Activated naive CD4-positive, alpha-beta T cell treated with anti-CD3 and anti-CD28 coated beads for 36 hours (primary cell): ENCODE data around the gene TOB2. TPM values are rescaled to one million over a fixed set of nuclear protein-coding genes. Genes with fewer than 3 reads are reported as not detected.

Experiments used
- CTCF ChIA-PET: fragments of 350-600 bp; sonication (Branson Sonifier 250); formaldehyde crosslinking; loops from one replicate; lab custom pipeline; 2021; ENCODE audit warnings: antibody characterized with exemption; lab: Charles Lee
- DNase-seq: peaks from one replicate; pipeline ENCODE4 v3.0.0-alpha.2; 2020
- H3K27ac Mint-ChIP-seq: one replicate; pipeline ENCODE4 v1.8.0; 2021; ENCODE audit warnings: mild to moderate bottlenecking, mixed read lengths
- H3K27me3 Mint-ChIP-seq: one replicate; pipeline ENCODE4 v1.8.0; 2021; ENCODE audit warnings: low read depth, mixed read lengths
- H3K36me3 Mint-ChIP-seq: one replicate; pipeline ENCODE4 v1.8.0; 2021; ENCODE audit warnings: low read depth, mixed read lengths
- H3K4me1 Mint-ChIP-seq: one replicate; pipeline ENCODE4 v1.8.0; 2021; ENCODE audit warnings: low read depth, mixed read lengths
- H3K4me3 Mint-ChIP-seq: one replicate; pipeline ENCODE4 v1.8.0; 2021; ENCODE audit warnings: mild to moderate bottlenecking, moderate library complexity, mixed read lengths
- H3K9me3 Mint-ChIP-seq: one replicate; pipeline ENCODE4 v1.8.0; 2021; ENCODE audit warnings: mixed read lengths
- intact Hi-C: fragments of 100-400 bp; cut with micrococcal nuclease; formaldehyde crosslinking; loops from one replicate; pipeline ENCODE4 v1.15.1; 2023
- total RNA-seq, 2 experiments: library from RNA; stranded (reverse); gene quantifications; one replicate each; pipeline ENCODE4 v1.2.3, GENCODE V29; 2021

TOB2 gene
- total RNA-seq, 2 experiments from 2014 or later = 16.4 to 16.8 TPM

DNA sequence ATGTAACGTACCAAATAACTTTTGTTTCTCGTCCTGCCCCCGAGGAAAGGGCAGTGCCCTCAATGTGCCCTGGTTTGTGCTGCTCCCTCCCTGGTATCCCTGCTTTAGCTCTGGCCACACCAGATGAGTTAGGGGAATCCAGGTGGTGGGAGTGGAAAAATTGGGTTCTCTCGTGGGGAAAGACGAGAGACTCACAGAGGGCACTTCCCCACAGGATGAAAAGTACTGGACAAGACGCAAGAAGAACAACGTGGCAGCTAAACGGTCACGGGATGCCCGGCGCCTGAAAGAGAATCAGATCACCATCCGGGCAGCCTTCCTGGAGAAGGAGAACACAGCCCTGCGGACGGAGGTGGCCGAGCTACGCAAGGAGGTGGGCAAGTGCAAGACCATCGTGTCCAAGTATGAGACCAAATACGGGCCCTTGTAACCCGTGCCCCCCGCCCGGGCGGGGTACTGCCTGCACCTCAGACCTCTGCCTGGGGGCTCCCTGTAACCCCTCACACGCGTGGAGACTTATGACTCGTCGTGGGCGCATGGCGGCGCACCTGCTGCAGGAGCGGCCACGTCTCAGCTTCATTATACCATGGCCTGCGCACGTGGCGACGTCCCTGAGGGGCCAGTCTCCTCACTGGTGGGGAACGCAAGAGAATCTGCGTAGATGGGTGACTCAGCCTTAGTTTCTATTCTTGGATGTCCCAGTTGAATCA lies 50.9 kb downstream of the TOB2 start:
- CTCF ChIA-PET = no interaction called here
- Mint-ChIP-seq H3K4me1 (no peaks in the 10 kb centered on the region), H3K27me3 (no peaks in the 10 kb centered on the region), H3K27ac (no peak overlapping the region), H3K4me3 (no peak overlapping the region), H3K36me3 (peaks cover 3% of the 10 kb centered on the region), H3K9me3 (no peaks in the 10 kb centered on the region)
- intact Hi-C loops = no loop called here
- DNase-seq = no peak

DNA sequence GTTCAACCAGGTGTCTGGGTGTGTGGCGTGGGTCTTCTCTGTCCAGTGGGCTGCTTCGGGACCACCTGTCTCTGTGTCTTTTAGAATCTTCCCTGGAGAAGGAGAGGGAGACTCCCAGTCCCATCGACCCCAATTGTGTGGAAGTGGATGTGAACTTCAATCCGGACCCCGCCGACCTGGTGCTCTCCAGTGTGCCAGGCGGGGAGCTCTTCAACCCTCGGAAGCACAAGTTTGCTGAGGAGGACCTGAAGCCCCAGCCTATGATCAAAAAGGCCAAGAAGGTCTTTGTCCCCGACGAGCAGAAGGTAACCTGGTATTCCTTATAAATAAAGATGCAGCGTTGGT lies 52.6 kb downstream of the TOB2 start:
- Mint-ChIP-seq H3K4me3 (no peak overlapping the region), H3K27me3 (no peaks in the 10 kb centered on the region), H3K9me3 (no peaks in the 10 kb centered on the region), H3K36me3 (peaks cover 6% of the 10 kb centered on the region), H3K4me1 (no peaks in the 10 kb centered on the region), H3K27ac (no peak overlapping the region)
- DNase-seq = no peak
- CTCF ChIA-PET = no interaction called here
- intact Hi-C loops = no loop called here

DNA sequence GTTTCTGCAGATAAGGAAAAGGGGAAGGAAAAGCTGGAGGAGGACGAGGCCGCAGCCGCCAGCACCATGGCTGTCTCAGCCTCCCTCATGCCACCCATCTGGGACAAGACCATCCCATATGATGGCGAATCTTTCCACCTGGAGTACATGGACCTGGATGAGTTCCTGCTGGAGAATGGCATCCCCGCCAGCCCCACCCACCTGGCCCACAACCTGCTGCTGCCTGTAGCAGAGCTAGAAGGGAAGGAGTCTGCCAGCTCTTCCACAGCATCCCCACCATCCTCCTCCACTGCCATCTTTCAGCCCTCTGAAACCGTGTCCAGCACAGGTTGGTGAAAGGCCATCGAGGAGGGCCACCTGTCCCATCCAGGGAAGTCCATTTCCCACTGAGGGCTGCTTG lies 59.3 kb downstream of the TOB2 start:
- DNase-seq = no peak
- Mint-ChIP-seq H3K27me3 (no peaks in the 10 kb centered on the region), H3K36me3 (peaks cover 5% of the 10 kb centered on the region), H3K9me3 (no peaks in the 10 kb centered on the region), H3K27ac (no peak overlapping the region), H3K4me3 (no peak overlapping the region), H3K4me1 (peaks cover 8% of the 10 kb centered on the region)
- CTCF ChIA-PET = no interaction called here
- intact Hi-C loops = no loop called here

GRCh38 chr22:41384128-41384527 lies 62.5 kb downstream of the TOB2 start:
- CTCF ChIA-PET = interaction anchor here (0.6 to 3.1 kb wide), 2 partner anchors 20 to 134 kb away, joined by 3 to 9 read pairs; no protein-coding TSS in a partner anchor
- Mint-ChIP-seq H3K9me3 (no peaks in the 10 kb centered on the region), H3K36me3 (peaks cover 2% of the 10 kb centered on the region), H3K27ac (no peak overlapping the region), H3K4me1 (peaks cover 13% of the 10 kb centered on the region), H3K27me3 (no peaks in the 10 kb centered on the region), H3K4me3 (no peak overlapping the region)
- no peak for DNase-seq
- intact Hi-C loops = loop anchor here (5.0 kb wide), 2 partner anchors 82 to 527 kb away; partner anchors contain the start of genes ST13, XPNPEP3 and ZC3H7B

Other genes with a start within 250 kb of the TOB2 start
- 10 to 100 TPM; 19.4 to 22.3 TPM for gene L3MBTL2, start 241.5 kb downstream of the TOB2 start, total RNA-seq
- gene CHADL, start 205.9 kb downstream of the TOB2 start, total RNA-seq = under 1 TPM in 1 of 2 experiments, not detected in 1; 0.17 TPM
- 100 to 1,000 TPM; 173 to 174 TPM for gene RANGAP1, start 160.6 kb downstream of the TOB2 start, total RNA-seq
- 10 to 100 TPM; 30.0 to 30.3 TPM for gene ZC3H7B, start 145.3 kb downstream of the TOB2 start, total RNA-seq
- 1 to 10 TPM; 1.7 to 1.9 TPM for gene TEF, start 64.9 kb downstream of the TOB2 start, total RNA-seq
- 10 to 100 TPM; 67.5 to 69.0 TPM for gene PHF5A, start 21.9 kb upstream of the TOB2 start, total RNA-seq
- 100 to 1,000 TPM; 113 to 118 TPM for gene ACO2, start 22.3 kb upstream of the TOB2 start, total RNA-seq
- gene POLR3H, start 97.7 kb upstream of the TOB2 start, total RNA-seq = 10 to 100 TPM; 14.8 to 17.6 TPM
- gene CSDC2, start 114.2 kb upstream of the TOB2 start, total RNA-seq = not detected
- gene PMM1, start 143.0 kb upstream of the TOB2 start, total RNA-seq = 10 to 100 TPM; 35.3 to 35.6 TPM
- gene DESI1, start 174.2 kb upstream of the TOB2 start, total RNA-seq = 10 to 100 TPM; 57.3 to 64.8 TPM
- 100 to 1,000 TPM; 424 to 436 TPM for gene XRCC6, start 174.5 kb upstream of the TOB2 start, total RNA-seq
- gene SNU13, start 242.1 kb upstream of the TOB2 start, total RNA-seq = 100 to 1,000 TPM; 265 to 277 TPM